Effector CD8-positive, alpha-beta T cell (primary cell): ENCODE results near the gene JAM2.
A peak's percentile ranks its signal among the peaks of the same experiment; 100 is the strongest.

ENCODE experiments used
- DNase-seq: peaks from one replicate; lab custom pipeline; 2025; lab: John Stamatoyannopoulos, UW

The JAM2 gene

DNA sequence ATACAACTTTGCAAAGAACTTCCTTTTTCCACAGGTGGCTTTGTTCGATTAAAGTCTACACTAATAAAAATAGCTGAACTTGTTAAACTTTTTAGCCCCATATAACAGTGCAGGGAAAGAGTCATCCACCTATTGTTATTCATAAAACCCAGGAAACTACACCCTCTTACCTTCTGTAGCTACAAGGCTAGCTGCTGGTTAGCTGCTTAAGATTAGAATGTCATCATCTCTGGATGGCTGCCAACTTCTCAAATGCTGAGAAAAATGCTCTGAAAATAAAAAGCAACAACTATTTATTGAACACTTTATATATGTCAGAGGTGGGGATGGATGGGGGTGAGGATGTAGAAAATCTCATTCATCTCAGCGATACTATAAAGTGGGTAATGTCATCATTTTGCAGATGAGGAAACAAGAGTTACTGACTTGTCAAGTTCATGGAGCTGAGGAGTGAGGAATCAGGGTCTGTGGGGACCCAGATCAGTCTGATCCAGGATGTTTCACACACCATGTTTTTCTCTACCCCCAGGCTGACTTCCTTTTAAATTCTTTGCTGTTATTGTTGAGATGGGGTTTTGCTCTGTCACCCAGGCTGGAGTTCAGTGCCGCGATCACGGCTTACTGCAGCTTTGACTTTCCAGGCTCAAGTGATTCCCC is 78.6 kb downstream of the JAM2 start:
- DNase-seq, result no peak

GRCh38 chr21:25721987-25722386 is 82.9 kb downstream of the JAM2 start:
- DNase-seq, result no peak

DNA sequence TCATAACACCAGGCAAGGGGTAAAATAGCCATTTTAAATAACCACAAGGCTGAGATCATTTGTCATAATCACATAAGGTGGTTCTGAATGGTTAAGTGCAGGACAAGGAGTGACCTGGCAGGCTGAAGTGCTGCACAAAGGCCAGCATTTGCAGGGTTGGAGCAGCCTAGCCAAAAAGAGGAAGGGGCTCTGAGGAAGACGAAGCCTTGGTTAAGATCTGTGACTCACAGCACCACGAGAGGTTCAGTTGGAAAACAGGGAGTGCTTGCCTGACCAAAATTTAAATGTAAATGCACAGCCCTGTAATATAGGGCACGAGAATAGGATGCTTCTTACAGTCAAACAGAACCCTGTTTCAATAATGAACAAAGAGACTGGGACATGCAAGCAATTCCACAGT is 83.6 kb downstream of the JAM2 start:
- DNase-seq, result no peak

- DNase-seq, result no peak
Measured at GRCh38 chr21:25732091-25732760, 93.2 kb downstream of the JAM2 start.

GRCh38 chr21:25733859-25734653 is 95.0 kb downstream of the JAM2 start:
- peak; percentile 23 for DNase-seq

DNA sequence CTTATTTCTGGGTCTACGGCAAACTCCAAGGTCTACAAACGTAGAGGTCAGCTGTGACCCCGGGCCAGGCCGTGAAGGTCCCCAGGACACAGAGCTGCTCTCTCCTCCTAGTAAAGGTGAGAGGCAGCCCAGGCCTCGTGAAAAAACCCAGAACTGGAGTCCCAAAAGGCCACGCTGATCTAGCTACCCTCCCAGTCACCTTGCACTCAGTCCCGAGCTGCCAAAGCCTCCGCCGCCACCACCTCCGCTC is 95.5 kb downstream of the JAM2 start:
- DNase-seq, result no peak

- DNase-seq, result peak; percentile 93
Measured at GRCh38 chr21:25734904-25735645, 96.0 kb downstream of the JAM2 start, which contains the start of the genes ATP5PF and GABPA. Gene ATP5PF, minus strand, starts transcription at chr21:25734904. Its CDS starts 5,110 bp downstream, at chr21:25729794. Gene GABPA, plus strand, starts transcription at chr21:25734972. Its CDS starts 6,627 bp downstream, at chr21:25741599.

DNA sequence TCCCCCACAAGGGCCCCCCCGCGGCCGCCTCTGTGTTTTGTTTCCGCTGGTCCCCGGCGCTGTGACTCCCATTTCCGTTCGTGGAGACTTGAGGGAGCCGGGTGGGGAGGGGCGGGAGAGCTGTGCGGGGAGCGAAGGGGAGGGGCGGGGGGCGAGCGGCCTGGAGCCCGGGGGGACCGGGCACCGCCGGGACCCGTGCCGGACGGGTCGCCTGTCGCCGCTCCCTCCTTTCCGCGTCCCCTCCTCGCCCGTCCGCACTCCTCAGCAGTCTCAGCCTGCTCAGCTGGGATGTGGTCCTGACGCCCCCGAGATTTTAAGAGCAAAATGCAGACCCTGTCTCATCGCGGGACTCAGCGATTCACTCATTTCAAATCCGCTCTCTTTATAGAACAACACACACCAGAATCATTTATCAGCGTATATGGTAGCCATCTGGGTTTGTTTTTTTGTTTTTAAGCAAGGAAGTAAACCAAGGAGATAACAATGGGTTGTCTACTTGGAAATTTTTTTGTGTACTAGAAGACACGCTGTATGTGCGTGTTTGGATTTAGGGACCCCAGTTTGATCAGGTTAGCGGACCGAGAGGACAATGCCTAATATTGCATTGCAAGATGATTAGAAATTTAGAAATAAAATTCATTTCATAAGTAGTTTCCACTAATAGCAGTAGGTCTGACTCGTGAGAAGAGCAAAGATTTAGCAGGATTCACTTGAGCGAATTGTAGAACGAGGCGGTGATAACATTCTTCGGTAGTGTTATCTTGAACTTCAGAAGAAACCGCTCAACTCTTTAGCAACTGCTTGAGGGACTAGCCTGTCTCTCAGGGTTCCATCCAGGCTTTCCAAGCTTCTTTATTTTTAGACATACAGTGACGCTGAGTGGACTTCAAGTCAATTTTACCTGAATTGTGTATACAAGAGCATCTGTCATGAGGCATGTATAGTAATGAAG is 96.9 kb downstream of the JAM2 start:
- DNase-seq, result peak; percentile 59

DNA sequence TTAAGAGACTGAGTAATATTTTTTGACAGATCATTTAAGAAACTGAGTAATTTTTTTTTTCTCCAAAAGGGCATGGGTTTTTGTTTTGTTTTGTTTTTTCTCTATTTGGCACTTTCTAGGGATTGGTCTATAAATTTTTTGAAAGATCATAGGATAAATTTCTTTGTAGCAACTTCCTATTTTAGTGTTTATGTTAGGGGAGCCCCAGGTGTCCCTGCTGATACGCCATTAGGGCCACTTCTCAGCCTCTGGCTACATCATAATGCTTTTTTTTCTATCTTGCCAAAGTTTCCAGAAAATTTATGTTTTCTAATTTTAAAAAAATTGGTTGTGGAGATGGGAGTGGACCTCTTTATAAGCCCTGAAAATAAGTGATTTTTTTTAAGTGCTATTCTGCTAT is 98.4 kb downstream of the JAM2 start:
- DNase-seq, result no peak

DNA sequence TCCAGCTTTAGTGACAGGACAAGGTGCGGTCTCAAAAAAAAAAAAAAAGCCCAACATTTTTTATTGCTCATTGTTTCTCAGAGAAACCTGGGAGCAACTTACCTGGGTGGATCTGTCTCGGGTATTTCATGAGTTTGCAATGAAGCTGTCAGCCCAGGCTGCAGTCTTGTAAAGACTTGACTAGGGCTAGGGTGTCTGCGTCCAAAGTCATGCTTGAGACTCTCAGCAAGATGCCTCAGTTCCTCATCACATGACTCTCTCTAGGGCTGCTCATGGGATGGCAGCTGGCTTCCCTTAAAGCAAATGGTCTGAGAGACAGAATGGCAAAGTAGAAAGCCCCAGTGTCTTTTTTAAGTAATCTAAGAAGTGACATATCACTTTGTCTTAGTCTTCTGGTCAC is 103.8 kb downstream of the JAM2 start:
- no peak for DNase-seq

DNA sequence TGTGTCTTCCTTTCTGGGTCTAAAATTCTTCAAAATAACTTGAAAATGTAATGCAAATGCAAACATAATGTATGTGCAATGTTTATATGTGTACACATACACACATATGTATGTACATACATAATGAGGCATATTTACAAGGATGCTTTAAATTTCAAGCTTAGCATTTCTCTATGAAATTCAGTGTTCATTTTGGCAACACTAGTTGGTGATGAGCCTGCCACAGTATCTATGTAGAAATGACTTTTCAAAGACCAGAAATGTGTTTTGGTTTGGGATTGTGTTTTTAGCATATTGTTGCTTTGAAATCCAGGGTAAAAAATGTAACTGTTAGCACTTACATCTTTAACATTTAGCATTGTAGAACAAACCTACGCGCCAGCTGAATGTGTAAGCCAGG is 105.8 kb downstream of the JAM2 start:
- no peak for DNase-seq

DNA sequence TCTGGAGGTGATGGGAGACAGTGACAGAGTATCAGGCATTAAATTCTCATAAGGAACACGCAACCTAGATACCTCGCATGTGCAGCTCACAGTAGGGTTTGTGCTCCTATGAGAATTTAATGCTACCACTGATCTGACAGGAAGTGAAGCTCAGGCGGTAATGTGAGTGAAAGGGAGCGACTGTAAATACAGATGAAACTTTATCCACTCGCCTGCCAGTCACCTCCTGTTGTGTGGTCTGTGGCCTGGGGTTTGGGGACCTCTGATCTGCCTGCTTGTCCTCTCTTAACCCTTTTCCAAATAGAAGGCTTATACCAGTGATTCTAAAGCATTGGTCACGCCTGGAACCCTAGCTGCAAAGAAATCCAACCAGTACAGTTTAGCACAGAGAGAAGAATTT is 111.0 kb downstream of the JAM2 start:
- DNase-seq, result no peak

- no peak for DNase-seq
Measured at GRCh38 chr21:25752416-25752815, 113.4 kb downstream of the JAM2 start.

DNA sequence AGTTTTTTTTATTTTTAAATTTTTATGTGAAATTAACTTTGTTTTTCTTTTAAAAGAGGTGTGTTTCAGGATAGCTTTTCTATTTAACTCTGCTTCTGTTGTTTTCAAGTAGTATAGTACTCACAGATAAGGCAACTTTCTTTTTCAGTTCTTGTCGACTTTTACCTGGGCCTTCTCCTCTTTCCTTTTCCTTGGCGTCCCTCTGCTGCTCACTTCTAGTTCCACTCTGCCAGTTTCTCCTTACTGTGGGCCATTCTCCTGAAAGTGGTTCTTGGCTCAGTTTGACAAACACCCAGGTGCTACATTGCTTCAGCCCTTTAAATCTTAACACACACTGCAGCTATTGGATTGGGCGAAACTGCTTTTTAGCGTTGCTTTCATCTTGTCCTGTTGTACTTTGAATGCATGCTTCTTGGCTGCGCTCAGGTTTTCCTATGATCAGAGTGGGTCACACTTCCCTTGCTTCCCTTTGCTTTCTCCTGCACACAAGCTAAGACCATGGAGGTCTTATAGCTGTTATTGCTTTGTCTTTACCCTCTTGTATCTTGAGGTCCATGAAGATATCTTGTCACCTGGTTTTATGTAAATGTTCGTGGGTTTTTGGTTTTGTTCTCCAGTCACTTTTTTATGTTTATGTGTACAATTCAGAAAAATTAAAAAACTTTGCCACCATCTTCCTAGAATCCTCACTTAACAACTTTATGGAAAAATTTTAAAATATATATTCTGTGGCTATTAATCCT is 117.3 kb downstream of the JAM2 start:
- no peak for DNase-seq

- DNase-seq, result no peak
Measured at GRCh38 chr21:25757531-25757930, 118.5 kb downstream of the JAM2 start.

GRCh38 chr21:25759573-25759972 is 120.5 kb downstream of the JAM2 start:
- no peak for DNase-seq

GRCh38 chr21:25760061-25760460 is 121.0 kb downstream of the JAM2 start:
- DNase-seq, result no peak

- DNase-seq, result no peak
Measured at GRCh38 chr21:25760677-25761076, 121.6 kb downstream of the JAM2 start.

GRCh38 chr21:25764065-25764464 is 125.0 kb downstream of the JAM2 start:
- DNase-seq, result no peak
